Hepatocyte (in vitro differentiated cells): ENCODE data around the gene POMGNT2.

Source experiments
- EZH2 ChIP-seq: fragments of 200-600 bp; sonication (generic); IDR thresholded peaks from 2 replicates; pipeline ENCODE4 v1.6.1; 2016; ENCODE audit warnings: antibody characterized with exemption, mild to moderate bottlenecking, borderline replicate concordance
- EZH2phosphoT487 ChIP-seq: fragments of 200-600 bp; sonication (generic); IDR thresholded peaks from one replicate; pipeline ENCODE4 v1.6.1; 2018; ENCODE audit warnings: antibody characterized with exemption, mild to moderate bottlenecking, low read depth, moderate library complexity; ENCODE audit not compliant: unreplicated experiment, severe bottlenecking

GRCh38 chr3:43074482-43074881 lies 31.4 kb downstream of the POMGNT2 start:
- no peak for TF ChIP-seq EZH2phosphoT487
- no peak for TF ChIP-seq EZH2
